Measurements from ENCODE around the gene SGSM1. TPM values are rescaled to one million over a fixed set of nuclear protein-coding genes. Genes with fewer than 3 reads are reported as not detected.

The SGSM1 gene
- total RNA-seq, 1 experiment from 2014 or later = 4.1 TPM

- Mint-ChIP-seq H3K9me3 (no peaks in the 10 kb centered on the region), H3K36me3 (no peaks in the 10 kb centered on the region), H3K27me3 (ENCODE audit: low read depth) (no peaks in the 10 kb centered on the region; the same call in 1 of the 2 replicates), H3K4me1 (peaks cover 2% of the 10 kb centered on the region; the same call in 1 of the 2 replicates), H3K27ac (no peak overlapping the region), H3K4me3 (no peak overlapping the region)
- TF ChIP-seq, protein P1, sequence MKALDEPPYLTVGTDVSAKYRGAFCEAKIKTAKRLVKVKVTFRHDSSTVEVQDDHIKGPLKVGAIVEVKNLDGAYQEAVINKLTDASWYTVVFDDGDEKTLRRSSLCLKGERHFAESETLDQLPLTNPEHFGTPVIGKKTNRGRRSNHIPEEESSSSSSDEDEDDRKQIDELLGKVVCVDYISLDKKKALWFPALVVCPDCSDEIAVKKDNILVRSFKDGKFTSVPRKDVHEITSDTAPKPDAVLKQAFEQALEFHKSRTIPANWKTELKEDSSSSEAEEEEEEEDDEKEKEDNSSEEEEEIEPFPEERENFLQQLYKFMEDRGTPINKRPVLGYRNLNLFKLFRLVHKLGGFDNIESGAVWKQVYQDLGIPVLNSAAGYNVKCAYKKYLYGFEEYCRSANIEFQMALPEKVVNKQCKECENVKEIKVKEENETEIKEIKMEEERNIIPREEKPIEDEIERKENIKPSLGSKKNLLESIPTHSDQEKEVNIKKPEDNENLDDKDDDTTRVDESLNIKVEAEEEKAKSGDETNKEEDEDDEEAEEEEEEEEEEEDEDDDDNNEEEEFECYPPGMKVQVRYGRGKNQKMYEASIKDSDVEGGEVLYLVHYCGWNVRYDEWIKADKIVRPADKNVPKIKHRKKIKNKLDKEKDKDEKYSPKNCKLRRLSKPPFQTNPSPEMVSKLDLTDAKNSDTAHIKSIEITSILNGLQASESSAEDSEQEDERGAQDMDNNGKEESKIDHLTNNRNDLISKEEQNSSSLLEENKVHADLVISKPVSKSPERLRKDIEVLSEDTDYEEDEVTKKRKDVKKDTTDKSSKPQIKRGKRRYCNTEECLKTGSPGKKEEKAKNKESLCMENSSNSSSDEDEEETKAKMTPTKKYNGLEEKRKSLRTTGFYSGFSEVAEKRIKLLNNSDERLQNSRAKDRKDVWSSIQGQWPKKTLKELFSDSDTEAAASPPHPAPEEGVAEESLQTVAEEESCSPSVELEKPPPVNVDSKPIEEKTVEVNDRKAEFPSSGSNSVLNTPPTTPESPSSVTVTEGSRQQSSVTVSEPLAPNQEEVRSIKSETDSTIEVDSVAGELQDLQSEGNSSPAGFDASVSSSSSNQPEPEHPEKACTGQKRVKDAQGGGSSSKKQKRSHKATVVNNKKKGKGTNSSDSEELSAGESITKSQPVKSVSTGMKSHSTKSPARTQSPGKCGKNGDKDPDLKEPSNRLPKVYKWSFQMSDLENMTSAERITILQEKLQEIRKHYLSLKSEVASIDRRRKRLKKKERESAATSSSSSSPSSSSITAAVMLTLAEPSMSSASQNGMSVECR (CRISPR knock-in tag; IDR thresholded peaks at IDR 0.05; ENCODE audit: borderline replicate concordance) = no peak
- TF ChIP-seq GABPB1 (CRISPR knock-in tag; IDR thresholded peaks at IDR 0.05) = no peak
- TF ChIP-seq, protein P2, sequence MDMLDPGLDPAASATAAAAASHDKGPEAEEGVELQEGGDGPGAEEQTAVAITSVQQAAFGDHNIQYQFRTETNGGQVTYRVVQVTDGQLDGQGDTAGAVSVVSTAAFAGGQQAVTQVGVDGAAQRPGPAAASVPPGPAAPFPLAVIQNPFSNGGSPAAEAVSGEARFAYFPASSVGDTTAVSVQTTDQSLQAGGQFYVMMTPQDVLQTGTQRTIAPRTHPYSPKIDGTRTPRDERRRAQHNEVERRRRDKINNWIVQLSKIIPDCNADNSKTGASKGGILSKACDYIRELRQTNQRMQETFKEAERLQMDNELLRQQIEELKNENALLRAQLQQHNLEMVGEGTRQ (CRISPR knock-in tag; IDR thresholded peaks at IDR 0.05) = no peak
- TF ChIP-seq, protein P3, sequence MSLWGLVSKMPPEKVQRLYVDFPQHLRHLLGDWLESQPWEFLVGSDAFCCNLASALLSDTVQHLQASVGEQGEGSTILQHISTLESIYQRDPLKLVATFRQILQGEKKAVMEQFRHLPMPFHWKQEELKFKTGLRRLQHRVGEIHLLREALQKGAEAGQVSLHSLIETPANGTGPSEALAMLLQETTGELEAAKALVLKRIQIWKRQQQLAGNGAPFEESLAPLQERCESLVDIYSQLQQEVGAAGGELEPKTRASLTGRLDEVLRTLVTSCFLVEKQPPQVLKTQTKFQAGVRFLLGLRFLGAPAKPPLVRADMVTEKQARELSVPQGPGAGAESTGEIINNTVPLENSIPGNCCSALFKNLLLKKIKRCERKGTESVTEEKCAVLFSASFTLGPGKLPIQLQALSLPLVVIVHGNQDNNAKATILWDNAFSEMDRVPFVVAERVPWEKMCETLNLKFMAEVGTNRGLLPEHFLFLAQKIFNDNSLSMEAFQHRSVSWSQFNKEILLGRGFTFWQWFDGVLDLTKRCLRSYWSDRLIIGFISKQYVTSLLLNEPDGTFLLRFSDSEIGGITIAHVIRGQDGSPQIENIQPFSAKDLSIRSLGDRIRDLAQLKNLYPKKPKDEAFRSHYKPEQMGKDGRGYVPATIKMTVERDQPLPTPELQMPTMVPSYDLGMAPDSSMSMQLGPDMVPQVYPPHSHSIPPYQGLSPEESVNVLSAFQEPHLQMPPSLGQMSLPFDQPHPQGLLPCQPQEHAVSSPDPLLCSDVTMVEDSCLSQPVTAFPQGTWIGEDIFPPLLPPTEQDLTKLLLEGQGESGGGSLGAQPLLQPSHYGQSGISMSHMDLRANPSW (CRISPR knock-in tag; conservative IDR thresholded peaks at IDR 0.05; ENCODE audit: low read depth) = no peak
- TF ChIP-seq NR2C2 (CRISPR knock-in tag; IDR thresholded peaks at IDR 0.05) = no peak
- TF ChIP-seq NFE2L1 (CRISPR knock-in tag; IDR thresholded peaks at IDR 0.05) = no peak
- TF ChIP-seq, protein P4, sequence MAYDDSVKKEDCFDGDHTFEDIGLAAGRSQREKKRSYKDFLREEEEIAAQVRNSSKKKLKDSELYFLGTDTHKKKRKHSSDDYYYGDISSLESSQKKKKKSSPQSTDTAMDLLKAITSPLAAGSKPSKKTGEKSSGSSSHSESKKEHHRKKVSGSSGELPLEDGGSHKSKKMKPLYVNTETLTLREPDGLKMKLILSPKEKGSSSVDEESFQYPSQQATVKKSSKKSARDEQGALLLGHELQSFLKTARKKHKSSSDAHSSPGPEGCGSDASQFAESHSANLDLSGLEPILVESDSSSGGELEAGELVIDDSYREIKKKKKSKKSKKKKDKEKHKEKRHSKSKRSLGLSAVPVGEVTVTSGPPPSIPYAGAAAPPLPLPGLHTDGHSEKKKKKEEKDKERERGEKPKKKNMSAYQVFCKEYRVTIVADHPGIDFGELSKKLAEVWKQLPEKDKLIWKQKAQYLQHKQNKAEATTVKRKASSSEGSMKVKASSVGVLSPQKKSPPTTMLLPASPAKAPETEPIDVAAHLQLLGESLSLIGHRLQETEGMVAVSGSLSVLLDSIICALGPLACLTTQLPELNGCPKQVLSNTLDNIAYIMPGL (CRISPR knock-in tag; IDR thresholded peaks at IDR 0.05) = no peak
- no peak for TF ChIP-seq EMX1 (CRISPR knock-in tag; IDR thresholded peaks at IDR 0.05)
- no peak for TF ChIP-seq ATF6 (CRISPR knock-in tag; IDR thresholded peaks at IDR 0.05)
- no peak for TF ChIP-seq ZNF671 (CRISPR knock-in tag; IDR thresholded peaks at IDR 0.05)
- no peak for TF ChIP-seq CDX4 (CRISPR knock-in tag; IDR thresholded peaks at IDR 0.05; ENCODE audit: borderline replicate concordance)
- TF ChIP-seq TEAD1 (CRISPR knock-in tag; IDR thresholded peaks at IDR 0.05) = no peak
- TF ChIP-seq NR3C1 (CRISPR knock-in tag; conservative IDR thresholded peaks at IDR 0.05; ENCODE audit: low read depth) = no peak
- TF ChIP-seq, protein P5, sequence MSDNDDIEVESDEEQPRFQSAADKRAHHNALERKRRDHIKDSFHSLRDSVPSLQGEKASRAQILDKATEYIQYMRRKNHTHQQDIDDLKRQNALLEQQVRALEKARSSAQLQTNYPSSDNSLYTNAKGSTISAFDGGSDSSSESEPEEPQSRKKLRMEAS (CRISPR knock-in tag; IDR thresholded peaks at IDR 0.05) = no peak
- no peak for TF ChIP-seq ERG (CRISPR knock-in tag; IDR thresholded peaks at IDR 0.05)
- TF ChIP-seq NFATC4 (CRISPR knock-in tag; IDR thresholded peaks at IDR 0.05) = no peak
- no peak for TF ChIP-seq GRHL2 (CRISPR knock-in tag; IDR thresholded peaks at IDR 0.05; ENCODE audit: insufficient replicate concordance, severe bottlenecking)
- TF ChIP-seq CTCF (IDR thresholded peaks at IDR 0.05) = no peak
- no peak for TF ChIP-seq HMGA2 (CRISPR knock-in tag; IDR thresholded peaks at IDR 0.05)
- ChIA-PET POLR2A (no interaction called here), CTCF (interaction anchor here (0.8 to 1.8 kb wide), 3 partner anchors 43 to 77 kb away, joined by 4 to 5 read pairs (median 4); no protein-coding TSS in a partner anchor)
- ATAC-seq = no peak
- no peak for DNase-seq (ENCODE audit: low spot score)
Measured at GRCh38 chr22:24845041-24845898, 39.3 kb downstream of the SGSM1 start.
